Islet of Langerhans (tissue), 1 donor: ENCODE data around the gene SCNM1.
"Not testable (repeated sequence)": the region's sequence is repeated elsewhere in the genome, so short reads cannot be mapped to it uniquely, and the experiment has no call there.

Source experiments
- FAIRE-seq: peaks from one replicate; lab custom pipeline; 2011; peaks lifted over from hg19 to GRCh38; lab: Jason Lieb, UNC

SCNM1 gene

DNA sequence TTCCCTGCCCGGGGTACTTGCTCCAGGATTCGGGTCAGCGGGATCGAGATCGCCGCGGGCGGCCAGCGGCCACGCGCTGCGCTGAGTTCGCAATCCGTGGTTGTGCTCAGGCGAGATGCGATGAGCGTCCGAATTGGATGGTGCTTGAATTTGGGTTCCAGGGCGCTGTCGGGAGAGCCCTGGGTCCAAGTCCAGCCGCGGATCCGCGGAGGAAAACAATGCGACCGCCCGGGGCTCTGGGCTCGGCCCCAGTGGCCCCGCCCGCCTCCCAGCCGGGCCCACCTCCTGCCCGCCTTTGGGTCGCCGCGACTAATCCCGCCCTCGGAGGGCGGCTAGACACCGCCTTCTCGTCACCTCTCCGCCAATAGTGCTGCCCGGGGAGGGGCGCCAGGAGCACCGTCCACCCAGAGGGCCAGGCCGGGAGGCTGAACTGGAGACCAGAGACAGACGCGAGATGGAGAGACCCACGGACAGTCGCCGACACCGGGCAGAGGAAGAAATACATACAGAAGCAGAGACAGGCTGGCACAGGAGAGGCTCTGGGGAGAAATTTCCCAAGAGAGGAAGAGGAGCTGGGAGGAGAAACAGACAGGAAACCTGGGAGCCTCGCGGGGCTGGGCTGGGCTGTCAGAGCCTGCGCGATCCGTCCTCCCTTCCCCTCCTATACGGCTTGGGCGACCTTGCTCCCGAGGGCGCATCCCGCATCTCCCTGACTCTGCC lies 19.4 kb upstream of the SCNM1 start, which contains the start of gene SEMA6C:
Gene SEMA6C, minus strand, starts transcription at position 220 of the 720 bp plus-strand sequence. CDS start 4,010 bp downstream, outside the sequence.
- FAIRE-seq, result no peak

DNA sequence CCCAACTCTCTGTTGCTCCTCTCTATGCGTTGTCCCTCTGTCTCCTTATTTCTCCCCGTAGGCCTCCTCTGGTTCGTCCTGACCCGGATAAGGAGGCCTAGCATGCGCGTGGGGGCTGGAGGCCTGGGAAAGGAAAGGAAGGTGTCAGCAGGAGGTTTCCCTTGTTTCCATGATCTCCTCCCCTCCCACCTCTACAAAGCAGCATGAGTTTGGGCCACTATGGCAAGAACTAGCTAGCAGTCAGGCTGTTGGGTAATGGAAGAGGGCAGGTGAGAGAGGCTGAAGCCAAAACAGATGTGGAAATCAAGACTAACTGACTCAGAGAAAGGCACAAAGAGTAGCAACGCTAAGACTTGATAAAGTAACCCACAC lies 18.8 kb upstream of the SCNM1 start:
- no peak for FAIRE-seq

DNA sequence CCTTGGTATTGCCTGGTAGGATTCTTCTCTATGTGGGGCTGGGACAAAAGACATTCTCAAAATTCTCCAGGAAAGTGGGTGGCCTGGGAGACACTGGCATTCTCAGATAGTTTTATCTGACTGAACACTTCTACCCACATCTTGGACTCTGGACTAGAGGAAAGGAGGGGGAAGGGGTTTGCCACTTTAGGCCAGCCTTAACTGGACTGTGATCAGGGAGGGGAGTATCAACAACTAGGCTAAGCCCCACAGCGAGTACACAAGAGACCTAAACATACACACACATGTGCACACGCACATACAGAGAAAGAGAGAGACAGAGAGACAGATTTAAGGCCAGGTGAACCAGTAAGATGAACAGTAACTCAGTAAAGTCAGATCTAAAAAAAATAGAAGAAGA lies 18.3 kb upstream of the SCNM1 start:
- FAIRE-seq, result no peak

DNA sequence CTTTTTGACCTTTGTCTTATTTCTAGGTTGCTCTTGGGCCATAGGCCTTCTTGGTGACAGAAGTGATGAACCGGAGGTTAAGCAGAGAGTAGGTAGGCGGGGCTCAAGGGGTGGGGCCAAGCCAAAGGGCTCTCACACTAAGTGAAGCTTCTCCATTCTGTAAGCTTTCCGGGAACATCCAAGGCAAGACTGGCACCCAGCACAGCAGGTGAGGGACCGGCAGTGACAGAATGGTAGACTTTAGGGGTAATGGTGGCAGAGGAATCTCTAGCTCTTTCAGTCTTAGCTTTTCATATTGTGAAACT lies 9.5 kb upstream of the SCNM1 start, which contains the start of gene TNFAIP8L2:
Gene TNFAIP8L2, plus strand, starts transcription at position 135 of the 305 bp plus-strand sequence. CDS start 2,049 bp downstream, outside the sequence.
- no peak for FAIRE-seq

DNA sequence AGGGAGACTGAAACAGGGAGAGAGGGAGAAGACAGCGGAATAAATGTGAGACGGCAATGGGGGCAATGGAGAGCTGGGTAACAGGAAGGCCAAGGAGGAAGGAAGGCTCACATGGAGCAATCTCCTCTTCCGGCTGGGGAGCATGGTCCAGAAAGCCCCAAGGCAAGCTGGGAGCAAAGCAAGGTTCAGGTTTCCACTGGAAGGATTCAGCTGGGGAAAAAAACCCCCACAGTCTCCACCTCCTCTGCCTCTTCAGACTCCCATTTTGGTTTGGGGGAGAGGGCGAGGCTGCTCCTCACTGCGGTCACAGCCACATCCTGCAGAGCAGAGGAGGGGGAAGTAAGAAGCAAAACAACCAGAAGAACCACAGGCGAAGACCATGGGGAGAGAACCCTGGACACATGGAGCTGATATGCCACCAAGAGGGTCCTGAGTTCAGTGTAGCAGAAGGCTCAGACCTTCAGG lies 8.8 kb upstream of the SCNM1 start:
- FAIRE-seq, result no peak

DNA sequence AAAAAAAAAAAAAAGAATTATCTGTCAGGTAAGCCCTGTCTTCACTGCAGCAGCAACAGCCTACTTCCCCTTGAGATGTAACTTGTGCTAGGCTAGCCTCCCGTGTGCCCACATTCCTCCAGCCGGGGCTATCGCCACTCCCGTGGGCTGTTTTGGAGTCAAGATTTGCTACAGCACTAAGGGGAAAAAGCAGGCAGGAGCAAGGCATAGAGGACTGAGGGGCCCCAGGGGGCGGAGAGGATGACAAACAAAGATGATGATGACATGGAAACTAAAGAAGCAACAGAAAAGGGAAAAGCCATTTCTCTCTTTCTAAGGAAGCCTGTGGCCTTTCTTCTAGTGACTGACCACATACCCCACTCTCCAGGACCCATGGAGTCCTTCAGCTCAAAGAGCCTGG lies 7.6 kb upstream of the SCNM1 start:
- FAIRE-seq, result no peak

DNA sequence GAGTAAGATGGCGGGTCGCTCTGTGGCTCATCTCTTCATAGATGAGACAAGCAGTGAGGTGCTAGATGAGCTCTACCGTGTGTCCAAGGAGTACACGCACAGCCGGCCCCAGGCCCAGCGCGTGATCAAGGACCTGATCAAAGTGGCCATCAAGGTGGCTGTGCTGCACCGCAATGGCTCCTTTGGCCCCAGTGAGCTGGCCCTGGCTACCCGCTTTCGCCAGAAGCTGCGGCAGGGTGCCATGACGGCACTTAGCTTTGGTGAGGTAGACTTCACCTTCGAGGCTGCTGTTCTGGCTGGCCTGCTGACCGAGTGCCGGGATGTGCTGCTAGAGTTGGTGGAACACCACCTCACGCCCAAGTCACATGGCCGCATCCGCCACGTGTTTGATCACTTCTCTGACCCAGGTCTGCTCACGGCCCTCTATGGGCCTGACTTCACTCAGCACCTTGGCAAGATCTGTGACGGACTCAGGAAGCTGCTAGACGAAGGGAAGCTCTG lies 7.1 kb upstream of the SCNM1 start:
- FAIRE-seq, result no peak

DNA sequence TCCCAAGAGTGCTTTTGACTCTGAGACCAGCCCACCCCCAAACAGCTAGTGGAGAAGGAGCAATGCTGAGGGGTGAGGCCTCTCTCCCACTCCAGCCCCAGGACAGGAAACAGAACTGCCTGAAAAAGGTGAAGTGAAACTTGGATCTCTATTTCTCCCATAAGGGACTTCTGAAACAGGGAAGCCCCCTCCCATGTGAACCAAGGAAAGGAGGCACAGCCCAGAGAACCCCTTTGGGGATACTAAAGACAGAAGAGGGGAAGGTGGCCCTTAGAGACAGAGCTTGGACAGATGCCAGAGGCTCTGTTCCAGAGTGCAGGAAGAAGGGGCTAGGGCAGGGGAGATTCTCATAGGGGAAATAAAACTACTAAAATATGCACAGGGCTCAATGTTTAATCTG lies 6.6 kb upstream of the SCNM1 start:
- no peak for FAIRE-seq

DNA sequence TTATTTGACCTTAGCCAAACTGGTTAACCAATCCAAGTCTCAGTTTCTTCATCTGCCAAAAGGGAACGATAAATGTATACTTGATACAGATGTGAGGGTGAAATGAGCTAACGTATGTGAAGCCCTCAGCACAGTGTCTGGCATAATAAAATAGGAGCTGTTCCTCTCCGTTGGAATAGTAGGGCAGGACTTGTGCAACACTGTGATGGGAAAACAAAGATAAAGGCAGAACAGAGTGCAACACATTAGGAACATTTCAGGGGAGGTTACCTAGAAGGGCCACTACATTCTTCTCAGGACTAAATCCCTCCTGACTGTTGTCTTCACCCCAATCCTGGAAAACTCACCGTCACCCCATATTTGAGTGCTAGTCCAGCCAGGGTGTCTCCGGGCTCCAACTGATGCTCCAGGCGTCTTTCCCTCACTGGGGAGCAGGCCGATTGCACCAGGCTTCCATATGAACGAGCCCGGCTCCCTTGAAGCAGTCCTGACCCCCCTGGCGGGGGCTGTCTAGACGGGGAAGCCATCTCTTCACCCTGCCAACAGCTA lies 1.1 kb upstream of the SCNM1 start:
- no peak for FAIRE-seq

DNA sequence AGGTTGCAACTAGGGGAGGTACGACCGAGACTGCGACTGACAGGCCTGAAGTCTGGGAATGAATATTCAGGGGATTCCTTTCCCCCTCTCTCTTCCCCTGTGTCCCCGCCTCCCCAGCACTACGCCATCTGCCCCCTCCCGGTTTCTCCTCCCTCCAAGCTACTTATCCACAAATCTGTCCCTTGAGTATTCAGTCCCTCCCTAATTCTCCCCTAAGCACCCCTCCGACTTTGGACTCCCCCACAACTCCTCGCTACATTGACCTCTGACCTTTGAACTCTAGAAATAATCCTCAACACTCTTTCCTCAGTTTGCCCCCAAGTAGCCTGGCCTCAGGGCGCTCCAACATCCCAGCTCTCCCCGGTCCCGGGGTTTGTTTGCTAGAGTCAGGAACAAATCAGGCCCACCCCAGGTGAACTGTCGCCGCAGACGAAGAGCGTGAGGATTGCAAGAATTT lies 635 bp upstream of the SCNM1 start:
- no peak for FAIRE-seq

DNA sequence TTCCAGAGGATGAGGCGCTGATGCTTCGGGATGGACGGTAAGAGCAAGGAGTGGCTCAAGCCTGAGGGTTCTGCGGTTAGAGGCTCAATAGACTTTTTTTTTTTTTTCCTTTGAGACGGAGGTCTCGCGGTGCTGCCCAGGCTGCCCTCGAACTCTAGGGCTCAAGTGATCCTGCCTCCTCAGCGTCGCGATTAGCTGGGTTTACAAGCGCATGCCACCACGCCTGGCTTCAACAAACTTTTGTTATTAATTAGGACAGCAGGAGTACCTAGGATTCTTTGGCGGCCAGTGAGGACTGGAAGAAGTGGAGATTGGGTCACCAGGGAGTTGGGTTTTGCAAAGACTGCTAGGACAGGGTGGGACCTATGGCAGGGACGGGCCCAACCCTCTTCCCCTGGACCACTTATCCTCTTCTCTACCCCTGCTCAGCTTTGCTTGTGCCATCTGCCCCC lies 587 bp downstream of the SCNM1 start:
- FAIRE-seq, result no peak

DNA sequence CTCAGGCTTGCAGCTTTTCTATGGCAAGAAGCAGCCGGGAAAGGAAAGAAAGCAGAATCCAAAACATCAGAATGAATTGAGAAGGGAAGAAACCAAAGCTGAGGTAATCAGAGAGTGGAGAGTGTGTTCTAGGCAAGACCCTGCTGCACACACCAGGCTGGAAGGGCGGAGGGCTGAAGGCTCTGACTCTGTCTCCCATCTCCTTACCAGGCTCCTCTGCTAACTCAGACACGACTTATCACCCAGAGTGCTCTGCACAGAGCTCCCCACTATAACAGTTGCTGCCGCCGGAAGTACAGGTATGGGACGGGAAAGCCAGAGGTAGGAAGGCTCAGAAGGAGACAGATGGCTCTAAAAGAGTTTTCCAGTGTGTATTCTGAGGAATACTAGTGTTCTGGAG lies 1.2 kb downstream of the SCNM1 start:
- no peak for FAIRE-seq

DNA sequence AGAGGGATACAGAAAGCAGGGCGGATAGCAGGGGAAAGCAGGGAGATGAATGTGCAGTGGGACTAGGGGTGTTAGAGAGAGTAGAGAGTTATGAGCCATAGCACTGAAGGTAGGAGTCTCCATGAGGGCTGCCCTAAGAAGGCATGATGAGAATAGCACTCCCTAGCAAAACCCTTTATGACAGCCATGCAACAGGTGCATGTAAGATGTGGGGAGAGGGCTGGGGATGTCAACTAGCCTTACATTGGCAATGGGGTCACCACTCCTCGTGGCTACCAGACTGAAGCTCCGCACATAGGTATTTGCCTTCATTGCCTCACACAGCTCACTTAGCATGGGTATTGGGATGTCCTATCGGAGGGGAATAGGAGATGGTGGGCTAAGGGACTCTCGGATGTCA lies 5.2 kb downstream of the SCNM1 start:
- no peak for FAIRE-seq

DNA sequence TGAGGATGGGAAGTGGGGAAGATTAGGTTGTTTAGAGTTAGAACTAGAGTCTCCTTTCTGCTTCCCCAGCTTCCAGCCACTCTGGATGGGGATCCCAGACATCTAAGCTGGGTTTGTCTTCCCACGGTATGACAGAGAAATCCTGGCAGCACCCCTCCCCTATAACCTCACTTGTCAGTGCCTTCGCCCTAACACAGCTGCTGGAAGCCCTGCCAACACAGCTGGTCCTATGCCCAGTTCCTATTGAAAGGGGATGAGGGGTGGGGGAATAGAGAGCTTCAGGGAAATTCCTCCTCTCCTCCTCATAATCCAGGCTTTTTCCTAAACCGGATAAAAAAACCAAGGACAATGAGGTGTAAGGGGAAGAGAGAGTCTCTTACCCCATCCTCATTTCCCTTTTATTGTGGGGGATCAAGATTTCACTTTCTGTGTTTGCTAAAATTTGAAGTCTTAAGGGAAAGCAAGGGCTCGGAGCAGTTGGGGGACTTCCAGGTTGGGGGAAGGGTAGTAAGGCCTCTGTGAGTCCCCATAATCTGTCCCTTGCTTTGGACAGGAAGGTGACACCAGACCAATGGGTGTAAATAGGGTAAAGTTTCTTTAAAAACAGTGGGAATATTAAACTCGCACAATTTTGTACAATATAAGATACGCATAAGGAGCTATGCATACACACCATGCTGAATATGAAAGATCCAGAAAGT lies 9.2 kb downstream of the SCNM1 start:
- FAIRE-seq, result no peak

DNA sequence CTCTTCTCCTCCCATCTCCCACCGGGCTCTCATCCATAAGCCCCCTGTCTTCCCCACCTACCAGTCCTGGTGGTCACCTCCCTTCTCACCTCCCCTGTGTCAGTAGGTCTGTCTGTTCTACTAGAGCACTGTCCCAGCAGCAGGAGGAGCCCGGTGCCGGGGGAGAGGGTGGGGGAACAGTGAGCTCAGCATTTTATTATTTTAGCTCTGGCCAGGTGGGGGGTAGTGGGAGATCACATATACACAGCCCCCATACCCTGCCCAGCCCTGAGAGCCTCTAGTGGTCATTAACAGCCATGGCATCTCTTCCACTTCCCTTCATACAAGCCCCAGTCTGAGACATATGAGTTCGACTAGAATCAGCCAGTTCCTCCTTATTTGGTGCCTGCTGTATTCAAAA lies 9.9 kb downstream of the SCNM1 start, which contains the start of gene TMOD4:
Gene TMOD4, minus strand, starts transcription at position 119 of the 400 bp plus-strand sequence. CDS start 1,106 bp downstream, outside the sequence.
- FAIRE-seq, result no peak

DNA sequence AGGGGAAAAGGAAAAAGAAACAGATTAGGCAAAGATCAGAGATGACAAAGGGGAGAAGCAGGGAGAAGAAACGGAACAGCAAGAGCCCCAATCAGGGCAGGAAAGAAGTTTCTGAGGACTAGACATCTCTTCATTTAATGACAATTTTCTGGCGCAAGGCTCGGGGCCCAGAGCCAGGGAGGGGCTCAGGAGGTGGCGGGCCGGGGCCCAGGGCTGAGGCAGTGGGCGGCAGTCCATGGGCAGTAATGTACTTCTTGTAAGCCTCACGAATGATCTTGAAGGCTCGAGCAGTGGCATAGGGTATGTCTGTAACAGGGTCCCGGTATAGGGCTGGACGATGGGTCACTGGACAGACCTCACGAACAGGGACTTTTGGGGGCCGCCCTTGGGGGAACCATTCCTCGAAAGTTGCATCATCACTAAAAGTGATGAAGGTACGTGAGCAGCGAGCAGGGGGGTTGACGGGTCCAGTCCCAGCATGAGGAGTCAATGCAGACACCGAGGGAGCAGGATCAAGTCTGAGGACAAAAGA lies 10.6 kb downstream of the SCNM1 start:
- FAIRE-seq, result no peak

DNA sequence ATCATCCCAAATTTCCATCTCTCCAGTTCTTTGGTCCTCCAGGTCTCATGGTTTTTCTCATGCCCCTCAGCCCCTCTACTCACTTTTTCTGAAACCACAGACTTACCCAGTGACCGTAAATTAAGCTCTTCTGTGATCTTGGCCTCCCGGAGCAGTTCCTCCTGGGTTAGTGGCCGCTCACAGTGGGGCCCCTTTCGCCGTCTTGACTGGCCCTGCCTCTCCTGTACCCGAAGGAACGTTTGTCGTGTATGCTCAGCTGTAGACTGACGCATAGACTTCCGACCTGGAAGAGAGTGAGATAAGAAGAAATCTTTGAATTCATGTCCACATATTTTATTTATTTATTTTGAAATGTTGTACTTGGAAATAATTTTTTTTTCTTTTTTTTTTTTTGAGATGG lies 18.3 kb downstream of the SCNM1 start:
- no peak for FAIRE-seq

DNA sequence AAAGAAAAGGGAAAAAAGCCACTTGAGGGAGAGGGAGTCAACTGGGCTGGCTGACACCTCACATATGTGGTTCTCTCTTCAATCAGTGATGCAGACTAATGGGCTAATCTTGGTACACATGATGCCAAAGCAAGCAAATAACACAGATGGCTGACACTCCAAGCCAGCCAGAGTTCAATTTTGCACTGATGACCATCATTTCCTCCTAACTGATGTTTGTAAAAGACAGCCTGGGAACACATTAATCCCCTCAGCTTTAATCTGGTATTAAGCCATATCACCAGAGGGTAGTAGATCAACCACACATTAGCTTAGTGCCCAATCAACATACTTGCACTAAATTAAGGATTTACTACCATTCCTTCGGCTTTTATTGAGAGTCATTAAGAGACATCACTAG lies 21.3 kb downstream of the SCNM1 start:
- FAIRE-seq, result peak; percentile 78

DNA sequence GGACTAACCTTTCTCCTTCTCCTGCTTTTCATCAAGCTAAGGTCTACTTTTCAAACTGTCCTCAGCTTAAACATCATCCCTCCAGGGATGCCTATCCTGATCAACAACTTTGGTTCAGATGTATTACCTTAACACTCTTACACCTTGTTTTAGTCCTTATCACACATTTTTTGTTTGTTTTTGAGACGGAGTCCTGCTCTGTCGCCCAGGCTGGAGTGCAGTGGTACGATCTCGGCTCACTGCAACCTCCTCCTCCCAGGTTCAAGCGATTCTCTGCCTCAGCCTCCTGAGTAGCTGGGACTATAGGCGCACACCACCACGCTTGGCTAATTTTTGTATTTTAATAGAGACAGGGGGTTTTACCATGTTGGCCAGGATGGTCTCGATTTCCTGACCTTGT lies 22.7 kb downstream of the SCNM1 start:
- FAIRE-seq, result not testable (repeated sequence)

DNA sequence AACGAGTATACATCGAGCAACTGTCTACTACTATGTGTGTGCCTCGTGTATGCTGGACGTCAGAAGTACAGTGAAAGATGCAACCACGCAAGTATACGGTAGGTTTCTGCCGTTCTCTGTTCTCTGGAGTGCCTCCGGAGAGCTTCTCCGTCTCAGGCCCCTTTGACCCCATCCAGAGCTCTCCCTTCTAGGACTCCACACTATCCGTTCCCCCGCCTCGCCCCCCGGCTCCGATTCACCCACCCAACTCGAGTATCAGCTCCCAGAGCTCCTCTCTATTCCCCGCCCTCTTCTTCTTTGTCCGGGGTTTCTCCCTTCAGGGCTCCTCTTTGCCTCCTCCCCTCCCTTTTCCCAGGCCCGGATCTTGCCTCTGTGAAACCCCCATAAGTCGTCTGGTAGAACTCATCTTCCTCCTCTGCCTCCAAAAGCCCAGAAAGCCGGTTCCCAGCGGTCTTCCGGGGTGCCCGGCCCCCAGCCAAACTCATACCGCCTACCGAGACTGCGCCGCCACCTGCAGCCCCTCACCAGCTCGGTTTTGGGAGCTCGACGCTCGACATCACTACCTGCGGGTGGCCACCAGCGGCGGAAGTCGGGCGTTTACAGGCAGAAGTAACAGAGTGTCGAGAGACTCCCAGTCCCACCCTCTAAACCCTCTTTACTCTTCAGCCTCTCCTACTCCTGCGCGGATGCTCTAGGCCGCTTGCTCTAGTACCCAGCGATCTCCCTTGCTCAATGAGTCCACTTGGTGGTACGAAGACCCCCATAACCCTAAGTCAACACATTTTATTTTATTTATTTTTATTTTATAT lies 23.9 kb downstream of the SCNM1 start, which contains the start of gene VPS72:
Gene VPS72, minus strand, starts transcription at position 561 of the 809 bp plus-strand sequence. Its CDS starts 76 bp downstream, at position 485.
- FAIRE-seq, result no peak

DNA sequence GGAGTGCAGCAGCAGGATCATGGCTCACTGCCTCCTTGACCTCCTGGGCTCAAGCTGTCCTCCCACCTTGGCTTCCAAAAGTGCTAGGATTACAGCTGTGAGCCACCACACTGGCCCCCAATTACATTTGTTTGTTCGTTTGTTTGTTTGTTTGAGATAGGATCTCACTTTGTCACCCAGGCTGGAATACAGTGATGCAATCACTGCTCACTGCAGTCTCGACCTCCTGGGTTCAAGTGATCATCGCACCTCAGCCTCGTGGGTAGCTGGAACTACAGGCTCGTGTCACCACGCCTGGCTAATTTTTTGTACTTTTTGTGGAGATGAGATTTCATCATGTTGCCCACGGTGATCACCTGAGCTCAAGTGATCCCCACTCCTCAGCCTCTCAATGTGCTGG lies 26.1 kb downstream of the SCNM1 start:
- FAIRE-seq, result no peak

DNA sequence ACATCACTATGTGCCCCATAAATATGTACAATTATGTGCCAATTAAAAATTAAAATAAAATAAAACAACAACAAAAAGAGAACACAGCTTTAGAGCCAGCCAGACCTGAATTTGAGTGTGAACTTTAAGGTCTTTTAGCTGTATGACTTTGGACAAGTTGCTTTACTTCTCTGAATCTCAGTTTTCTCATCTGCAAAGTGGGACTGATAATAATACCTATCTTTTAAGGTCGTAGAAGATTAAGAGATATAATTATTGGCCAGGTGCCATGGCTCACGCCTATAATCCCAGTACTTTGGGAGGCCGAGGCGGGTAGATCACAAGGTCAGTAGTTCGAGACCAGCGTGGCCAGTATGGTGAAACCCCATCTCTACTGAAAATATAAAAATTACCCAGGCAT lies 27.4 kb downstream of the SCNM1 start:
- no peak for FAIRE-seq
